NCI-H2029 treated with DMSO at 0.1 percent for 48 hours (cell line): ENCODE measurements around the gene TMEM242.
"Not testable (repeated sequence)": the region's sequence is repeated elsewhere in the genome, so short reads cannot be mapped to it uniquely, and the experiment has no call there.

Experiments
- DNase-seq: peaks from one replicate; lab custom pipeline; 2025; lab: John Stamatoyannopoulos, UW

Gene TMEM242

GRCh38 chr6:157323966-157324300 lies 614 bp upstream of the TMEM242 start:
- no peak for DNase-seq

GRCh38 chr6:157322792-157323254 lies 496 bp downstream of the TMEM242 start:
- no peak for DNase-seq

GRCh38 chr6:157316871-157317814 lies 6.2 kb downstream of the TMEM242 start:
- no peak for DNase-seq

GRCh38 chr6:157314705-157315321 lies 8.5 kb downstream of the TMEM242 start:
- no peak for DNase-seq

- no peak for DNase-seq
These were observed 9.5 kb downstream of the TMEM242 start for GRCh38 chr6:157313531-157314467.

GRCh38 chr6:157312757-157313156 lies 10.6 kb downstream of the TMEM242 start:
- no peak for DNase-seq

- DNase-seq = not testable (repeated sequence)
These were observed 12.6 kb downstream of the TMEM242 start for GRCh38 chr6:157310693-157311092.

GRCh38 chr6:157307661-157308060 lies 15.7 kb downstream of the TMEM242 start:
- no peak for DNase-seq

GRCh38 chr6:157305670-157306653 lies 17.4 kb downstream of the TMEM242 start:
- no peak for DNase-seq

GRCh38 chr6:157304899-157305663 lies 18.2 kb downstream of the TMEM242 start:
- DNase-seq = no peak

- peak; percentile 53 for DNase-seq
These were observed 20.6 kb downstream of the TMEM242 start for GRCh38 chr6:157302736-157303135.

- no peak for DNase-seq
These were observed 22.9 kb downstream of the TMEM242 start for GRCh38 chr6:157300436-157300835.

GRCh38 chr6:157300006-157300405 lies 23.3 kb downstream of the TMEM242 start:
- DNase-seq = no peak

GRCh38 chr6:157298216-157298724 lies 25.0 kb downstream of the TMEM242 start:
- no peak for DNase-seq

GRCh38 chr6:157294654-157295053 lies 28.7 kb downstream of the TMEM242 start:
- DNase-seq = no peak

GRCh38 chr6:157293780-157294179 lies 29.5 kb downstream of the TMEM242 start:
- DNase-seq = no peak

GRCh38 chr6:157292202-157292601 lies 31.1 kb downstream of the TMEM242 start:
- no peak for DNase-seq

- no peak for DNase-seq
These were observed 32.0 kb downstream of the TMEM242 start for GRCh38 chr6:157291356-157291755.

GRCh38 chr6:157290797-157291196 lies 32.5 kb downstream of the TMEM242 start:
- no peak for DNase-seq

GRCh38 chr6:157289764-157290163 lies 33.6 kb downstream of the TMEM242 start:
- DNase-seq = no peak
